ENCODE data around the gene EVI2B. TPM values are rescaled to one million over a fixed set of nuclear protein-coding genes. Genes with fewer than 3 reads are reported as not detected.

Gene EVI2B
- total RNA-seq, 1 experiment from 2014 or later: 0.37 TPM

GRCh38 chr17:31296142-31296541 lies 17.7 kb downstream of the EVI2B start:
- Mint-ChIP-seq H3K4me1 (peaks cover 12% of the 10 kb centered on the region), H3K36me3 (no peaks in the 10 kb centered on the region), H3K9me3 (no peaks in the 10 kb centered on the region), H3K27ac (no peak overlapping the region), H3K27me3 (ENCODE audit: low read depth) (no peaks in the 10 kb centered on the region), H3K4me3 (no peak overlapping the region)
- DNase-seq (ENCODE audit: low spot score): no peak
- ChIA-PET CTCF (no interaction called here), POLR2A (no interaction called here)
- no peak for ATAC-seq
- TF ChIP-seq ZNF263 (CRISPR knock-in tag; IDR thresholded peaks at IDR 0.05; ENCODE audit: low read depth) (no peak), NR3C1 (CRISPR knock-in tag; conservative IDR thresholded peaks at IDR 0.05; ENCODE audit: low read depth) (no peak), RELA (CRISPR knock-in tag; IDR thresholded peaks at IDR 0.05; ENCODE audit: borderline replicate concordance) (no peak), SMAD3 (CRISPR knock-in tag; IDR thresholded peaks at IDR 0.05; ENCODE audit: borderline replicate concordance) (no peak), CBFB (CRISPR knock-in tag; IDR thresholded peaks at IDR 0.05; ENCODE audit: low read depth) (no peak), ZBTB21 (CRISPR knock-in tag; IDR thresholded peaks at IDR 0.05; ENCODE audit: borderline replicate concordance) (no peak), KAT7 (CRISPR knock-in tag; IDR thresholded peaks at IDR 0.05; ENCODE audit: borderline replicate concordance) (no peak), FOXP1 (CRISPR knock-in tag; IDR thresholded peaks at IDR 0.05; ENCODE audit: borderline replicate concordance) (no peak), ZNF121 (CRISPR knock-in tag; IDR thresholded peaks at IDR 0.05) (no peak), GTF2I (CRISPR knock-in tag; conservative IDR thresholded peaks at IDR 0.05) (no peak), FOXK1 (CRISPR knock-in tag; IDR thresholded peaks at IDR 0.05) (no peak)
- TF ChIP-seq, protein P1, sequence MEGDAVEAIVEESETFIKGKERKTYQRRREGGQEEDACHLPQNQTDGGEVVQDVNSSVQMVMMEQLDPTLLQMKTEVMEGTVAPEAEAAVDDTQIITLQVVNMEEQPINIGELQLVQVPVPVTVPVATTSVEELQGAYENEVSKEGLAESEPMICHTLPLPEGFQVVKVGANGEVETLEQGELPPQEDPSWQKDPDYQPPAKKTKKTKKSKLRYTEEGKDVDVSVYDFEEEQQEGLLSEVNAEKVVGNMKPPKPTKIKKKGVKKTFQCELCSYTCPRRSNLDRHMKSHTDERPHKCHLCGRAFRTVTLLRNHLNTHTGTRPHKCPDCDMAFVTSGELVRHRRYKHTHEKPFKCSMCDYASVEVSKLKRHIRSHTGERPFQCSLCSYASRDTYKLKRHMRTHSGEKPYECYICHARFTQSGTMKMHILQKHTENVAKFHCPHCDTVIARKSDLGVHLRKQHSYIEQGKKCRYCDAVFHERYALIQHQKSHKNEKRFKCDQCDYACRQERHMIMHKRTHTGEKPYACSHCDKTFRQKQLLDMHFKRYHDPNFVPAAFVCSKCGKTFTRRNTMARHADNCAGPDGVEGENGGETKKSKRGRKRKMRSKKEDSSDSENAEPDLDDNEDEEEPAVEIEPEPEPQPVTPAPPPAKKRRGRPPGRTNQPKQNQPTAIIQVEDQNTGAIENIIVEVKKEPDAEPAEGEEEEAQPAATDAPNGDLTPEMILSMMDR (IDR thresholded peaks at IDR 0.05): no peak
- TF ChIP-seq, protein P2, sequence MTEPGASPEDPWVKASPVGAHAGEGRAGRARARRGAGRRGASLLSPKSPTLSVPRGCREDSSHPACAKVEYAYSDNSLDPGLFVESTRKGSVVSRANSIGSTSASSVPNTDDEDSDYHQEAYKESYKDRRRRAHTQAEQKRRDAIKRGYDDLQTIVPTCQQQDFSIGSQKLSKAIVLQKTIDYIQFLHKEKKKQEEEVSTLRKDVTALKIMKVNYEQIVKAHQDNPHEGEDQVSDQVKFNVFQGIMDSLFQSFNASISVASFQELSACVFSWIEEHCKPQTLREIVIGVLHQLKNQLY (CRISPR knock-in tag; IDR thresholded peaks at IDR 0.05): no peak
- TF ChIP-seq, protein P3, sequence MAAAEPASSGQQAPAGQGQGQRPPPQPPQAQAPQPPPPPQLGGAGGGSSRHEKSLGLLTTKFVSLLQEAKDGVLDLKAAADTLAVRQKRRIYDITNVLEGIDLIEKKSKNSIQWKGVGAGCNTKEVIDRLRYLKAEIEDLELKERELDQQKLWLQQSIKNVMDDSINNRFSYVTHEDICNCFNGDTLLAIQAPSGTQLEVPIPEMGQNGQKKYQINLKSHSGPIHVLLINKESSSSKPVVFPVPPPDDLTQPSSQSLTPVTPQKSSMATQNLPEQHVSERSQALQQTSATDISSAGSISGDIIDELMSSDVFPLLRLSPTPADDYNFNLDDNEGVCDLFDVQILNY (CRISPR knock-in tag; IDR thresholded peaks at IDR 0.05): no peak

GRCh38 chr17:31295489-31295871 lies 18.4 kb downstream of the EVI2B start:
- H3K27me3 Mint-ChIP-seq (ENCODE audit: low read depth): no peaks in the 10 kb centered on the region
- no peak overlapping the region for H3K27ac Mint-ChIP-seq
- ChIA-PET CTCF (no interaction called here), POLR2A (no interaction called here)
- H3K9me3 Mint-ChIP-seq: no peaks in the 10 kb centered on the region
- DNase-seq (ENCODE audit: low spot score) (no peak), ATAC-seq (no peak)
- H3K4me1 Mint-ChIP-seq: peaks cover 12% of the 10 kb centered on the region
- H3K36me3 Mint-ChIP-seq: no peaks in the 10 kb centered on the region
- H3K4me3 Mint-ChIP-seq: no peak overlapping the region
- TF ChIP-seq, protein P4, sequence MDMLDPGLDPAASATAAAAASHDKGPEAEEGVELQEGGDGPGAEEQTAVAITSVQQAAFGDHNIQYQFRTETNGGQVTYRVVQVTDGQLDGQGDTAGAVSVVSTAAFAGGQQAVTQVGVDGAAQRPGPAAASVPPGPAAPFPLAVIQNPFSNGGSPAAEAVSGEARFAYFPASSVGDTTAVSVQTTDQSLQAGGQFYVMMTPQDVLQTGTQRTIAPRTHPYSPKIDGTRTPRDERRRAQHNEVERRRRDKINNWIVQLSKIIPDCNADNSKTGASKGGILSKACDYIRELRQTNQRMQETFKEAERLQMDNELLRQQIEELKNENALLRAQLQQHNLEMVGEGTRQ (CRISPR knock-in tag; IDR thresholded peaks at IDR 0.05): no peak
- TF ChIP-seq KAT7 (CRISPR knock-in tag; IDR thresholded peaks at IDR 0.05; ENCODE audit: borderline replicate concordance): no peak
- no peak for TF ChIP-seq ETV6 (CRISPR knock-in tag; IDR thresholded peaks at IDR 0.05)
- no peak for TF ChIP-seq ATF1 (CRISPR knock-in tag; IDR thresholded peaks at IDR 0.05)
- no peak for TF ChIP-seq CDX4 (CRISPR knock-in tag; IDR thresholded peaks at IDR 0.05; ENCODE audit: borderline replicate concordance)
- TF ChIP-seq ZMAT4 (CRISPR knock-in tag; IDR thresholded peaks at IDR 0.05): no peak
- no peak for TF ChIP-seq ZNF317 (CRISPR knock-in tag; IDR thresholded peaks at IDR 0.05; ENCODE audit: borderline replicate concordance, low read depth)
- TF ChIP-seq TEAD1 (CRISPR knock-in tag; IDR thresholded peaks at IDR 0.05): no peak
- TF ChIP-seq SMAD4 (CRISPR knock-in tag; IDR thresholded peaks at IDR 0.05): no peak
- TF ChIP-seq TP53 (CRISPR knock-in tag; IDR thresholded peaks at IDR 0.05): no peak
- no peak for TF ChIP-seq NFATC4 (CRISPR knock-in tag; IDR thresholded peaks at IDR 0.05)
- TF ChIP-seq, protein P5, sequence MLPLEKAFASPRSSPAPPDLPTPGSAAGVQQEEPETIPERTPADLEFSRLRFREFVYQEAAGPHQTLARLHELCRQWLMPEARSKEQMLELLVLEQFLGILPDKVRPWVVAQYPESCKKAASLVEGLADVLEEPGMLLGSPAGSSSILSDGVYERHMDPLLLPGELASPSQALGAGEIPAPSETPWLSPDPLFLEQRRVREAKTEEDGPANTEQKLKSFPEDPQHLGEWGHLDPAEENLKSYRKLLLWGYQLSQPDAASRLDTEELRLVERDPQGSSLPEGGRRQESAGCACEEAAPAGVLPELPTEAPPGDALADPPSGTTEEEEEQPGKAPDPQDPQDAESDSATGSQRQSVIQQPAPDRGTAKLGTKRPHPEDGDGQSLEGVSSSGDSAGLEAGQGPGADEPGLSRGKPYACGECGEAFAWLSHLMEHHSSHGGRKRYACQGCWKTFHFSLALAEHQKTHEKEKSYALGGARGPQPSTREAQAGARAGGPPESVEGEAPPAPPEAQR (CRISPR knock-in tag; IDR thresholded peaks at IDR 0.05): no peak
- TF ChIP-seq, protein P2 (CRISPR knock-in tag; IDR thresholded peaks at IDR 0.05): no peak

All from WTC11 (cell line).